Liver (tissue), 9 donors: ENCODE results near the gene DCDC2B. TPM values are rescaled to one million over a fixed set of nuclear protein-coding genes. Genes with fewer than 3 reads are reported as not detected.
A peak's percentile ranks its signal among the peaks of the same experiment; 100 is the strongest.

Source experiments
- DNase-seq: peaks from one replicate; pipeline ENCODE4 v3.0.0-alpha.2; 2017; ENCODE audit warnings: low spot score
- H3K27ac ChIP-seq, 2 donors: one replicate each; pipeline ENCODE4 v1.7.0; 2013; ENCODE audit warnings: inconsistent platforms in 2 of 2, low read length in 2 of 2, control low read depth in 1 of 2, low read depth in 1 of 2, mild to moderate bottlenecking in 1 of 2
- H3K27me3 ChIP-seq, 4 donors: one replicate each; pipeline versions ENCODE4 v1.6.1 to v1.7.0; 2013; ENCODE audit warnings: low read length in 3 of 4, inconsistent platforms in 1 of 4, mild to moderate bottlenecking in 1 of 4, moderate library complexity in 1 of 4; ENCODE audit not compliant: control insufficient read depth in 4 of 4, insufficient read depth in 4 of 4
- H3K36me3 ChIP-seq, 4 donors: one replicate each; pipeline versions ENCODE4 v1.6.1 to v1.7.0; 2013; ENCODE audit warnings: low read length in 3 of 4, mild to moderate bottlenecking in 3 of 4, low read depth in 1 of 4, moderate library complexity in 1 of 4; ENCODE audit not compliant: control insufficient read depth in 4 of 4, insufficient read depth in 3 of 4
- H3K4me1 ChIP-seq, 4 donors: one replicate each; pipeline versions ENCODE4 v1.6.1 to v1.7.0; 2013; ENCODE audit warnings: low read length in 3 of 4, mild to moderate bottlenecking in 3 of 4, moderate library complexity in 1 of 4; ENCODE audit not compliant: control insufficient read depth in 4 of 4, insufficient read depth in 4 of 4
- H3K4me3 ChIP-seq, 3 donors: one replicate each; pipeline versions ENCODE4 v1.6.1 to v1.7.0; 2013; ENCODE audit warnings: low read length in 3 of 3, control low read depth in 1 of 3, low read depth in 1 of 3, mild to moderate bottlenecking in 1 of 3
- H3K9ac ChIP-seq, 2 donors: one replicate each; pipeline ENCODE4 v1.7.0; 2013; ENCODE audit warnings: low read length in 2 of 2, mild to moderate bottlenecking in 2 of 2, moderate library complexity in 2 of 2, control low read depth in 1 of 2, low read depth in 1 of 2
- H3K9me3 ChIP-seq, 4 donors: one replicate each; pipeline versions ENCODE4 v1.6.1 to v1.7.0; 2013; ENCODE audit warnings: low read length in 3 of 4; ENCODE audit not compliant: control insufficient read depth in 4 of 4
- CTCF ChIP-seq: fragments of 150-350 bp; IDR thresholded peaks from 2 replicates; pipeline ENCODE4 v1.5.1; 2017; ENCODE audit warnings: improper control_type of control experiment, low read depth, low read length; ENCODE audit not compliant: missing input control
- EGR1 ChIP-seq, 2 donors: IDR thresholded peaks; 2 replicates each; pipeline ENCODE4 v1.6.1; 2016 to 2018; ENCODE audit warnings: antibody characterized with exemption in 2 of 2, low read depth in 2 of 2
- HNF4A ChIP-seq, 2 donors: conservative IDR thresholded peaks; 2 replicates each; pipeline ENCODE4 v1.6.1; 2016; ENCODE audit warnings: antibody characterized with exemption in 2 of 2, mild to moderate bottlenecking in 2 of 2
- HNF4G ChIP-seq: IDR thresholded peaks from 2 replicates; pipeline ENCODE4 v1.6.1; 2016; ENCODE audit warnings: antibody characterized with exemption
- MAX ChIP-seq: IDR thresholded peaks from 2 replicates; pipeline ENCODE4 v1.6.1; 2016; ENCODE audit warnings: antibody characterized with exemption
- RAD21 ChIP-seq, 2 donors: IDR thresholded peaks; 2 replicates each; pipeline ENCODE4 v1.6.1; 2016; ENCODE audit warnings: antibody characterized with exemption in 2 of 2, mild to moderate bottlenecking in 2 of 2
- SP1 ChIP-seq: IDR thresholded peaks from 2 replicates; pipeline ENCODE4 v1.6.1; 2018; ENCODE audit warnings: antibody characterized with exemption, mild to moderate bottlenecking
- TAF1 ChIP-seq: conservative IDR thresholded peaks from 2 replicates; pipeline ENCODE4 v1.6.1; 2016; ENCODE audit warnings: antibody characterized with exemption, mild to moderate bottlenecking
- YY1 ChIP-seq: IDR thresholded peaks from 2 replicates; pipeline ENCODE4 v1.6.1; 2016; ENCODE audit warnings: antibody characterized with exemption, mild to moderate bottlenecking
- ZBTB33 ChIP-seq: IDR thresholded peaks from 2 replicates; pipeline ENCODE4 v1.6.1; 2016; ENCODE audit warnings: antibody characterized with exemption
- WGBS: extraction: QIAGEN DNeasy Blood & Tissue Kit; methylation state at CpG from one replicate; pipeline ENCODE4 v1.1.7; 2013; 5-methylcytosine and 5-hydroxymethylcytosine counted together
- polyA plus RNA-seq, 2 donors: library from polyadenylated mRNA; stranded (reverse) in 1 of 2; unstranded in 1 of 2; fragments of 200-250 nt in 1 of 2; fragments of >200 nt in 1 of 2; fragmentation: Nextera tagmentation in 1 of 2; extraction: Ambion mirVana in 1 of 2; gene quantifications; one replicate each; pipeline versions ENCODE4 v1.2.1 to v1.2.3, GENCODE V29; 2013 to 2015
- total RNA-seq, 2 donors: library from RNA; depleted of rRNA; stranded (reverse); fragments of >200 nt; gene quantifications; one replicate each; pipeline ENCODE4 v1.2.3, GENCODE V29; 2014
- donor health status: healthy.
- donor health status: healthy.
- donor health status: healthy.
- donor health status: healthy.
- donor health status: healthy.

DCDC2B gene
- total and polyA plus RNA-seq, 4 donors = 0.08 TPM; not detected in 3

GRCh38 chr1:32239790-32240139 lies 30.9 kb downstream of the DCDC2B start (continued):
- no peak for TF ChIP-seq SP1
- no peak for TF ChIP-seq ZBTB33

- peak overlapping the region; percentile 38 to 61 (median 59) for H3K4me3 ChIP-seq
- H3K36me3 ChIP-seq = no peaks in the 10 kb centered on the region
- TF ChIP-seq HNF4A (conservative IDR thresholded peaks at IDR 0.05) (no peak), SP1 (peak; percentile 31), CTCF (peak; percentile 17), MAX (no peak), EGR1 (IDR thresholded peaks at IDR 0.05; ENCODE audit: low read depth in 2 of 2) (no peak), TAF1 (no peak), YY1 (peak; percentile 40), HNF4G (no peak), RAD21 (IDR thresholded peaks at IDR 0.05) (peak; percentile 42 to 54)
- peak; percentile 64 for DNase-seq
- peaks cover 4 to 15% (median 11%) of the 10 kb centered on the region in 4 donors for H3K4me1 ChIP-seq
- H3K27ac ChIP-seq = peak overlapping the region; percentile 40 to 67
- WGBS = 5% methylated on average over 62 of the region's 62 CpGs
- H3K27me3 ChIP-seq = no peaks in the 10 kb centered on the region
- peak overlapping the region; percentile 3 to 21 for H3K9ac ChIP-seq
- H3K9me3 ChIP-seq = no peaks in the 10 kb centered on the region
Measured at GRCh38 chr1:32240140-32240951, 31.5 kb downstream of the DCDC2B start.

DNA sequence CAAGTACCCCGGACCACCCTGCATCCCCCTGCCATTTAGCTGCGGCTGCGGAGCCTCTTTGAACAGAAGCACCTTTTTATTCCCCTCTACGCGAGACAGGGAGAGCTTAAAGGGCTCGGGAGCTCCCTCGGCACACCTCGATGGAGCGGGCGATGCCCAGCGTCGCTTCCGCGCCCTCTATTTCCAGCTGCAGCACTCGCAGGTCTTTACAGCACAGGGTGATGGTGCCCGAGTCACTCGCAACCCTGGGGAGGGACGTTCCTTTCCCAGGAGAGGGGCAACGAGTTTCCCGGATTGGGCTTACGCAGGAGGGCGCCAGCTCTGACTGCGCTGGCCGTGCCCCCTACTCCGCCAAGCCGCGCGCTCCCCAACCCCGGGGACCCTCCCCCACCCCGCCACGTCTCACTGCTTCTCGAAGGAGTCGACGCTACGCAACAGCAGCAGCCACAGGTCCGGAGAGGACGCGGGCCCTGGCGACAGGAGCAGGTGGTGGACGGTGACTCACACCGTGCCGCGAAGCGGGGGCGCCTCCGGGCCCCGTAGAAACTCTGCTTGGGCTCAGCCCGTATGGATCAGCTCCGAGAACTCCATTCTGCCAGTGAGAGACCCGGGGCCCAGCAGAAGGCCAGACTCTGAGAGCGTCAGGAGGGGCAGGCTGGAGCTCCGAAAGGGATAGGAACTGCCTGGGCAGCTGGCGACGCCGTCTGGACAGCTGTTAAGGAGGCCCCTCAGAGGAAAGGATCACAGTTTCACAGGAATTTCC lies 32.3 kb downstream of the DCDC2B start:
- H3K9me3 ChIP-seq = no peaks in the 10 kb centered on the region
- H3K9ac ChIP-seq = peak overlapping the region in 1 of 2 donors; percentile 21
- peaks cover 4 to 15% (median 11%) of the 10 kb centered on the region in 4 donors for H3K4me1 ChIP-seq
- WGBS = 9% methylated on average over 55 of the region's 55 CpGs
- TF ChIP-seq HNF4G = no peak
- peak in 1 of 2 donors; percentile 9 for TF ChIP-seq RAD21 (IDR thresholded peaks at IDR 0.05)
- TF ChIP-seq SP1 = no peak
- peak overlapping the region in 2 of 3 donors; percentile 59 to 61 for H3K4me3 ChIP-seq
- no peak for DNase-seq
- H3K27me3 ChIP-seq = no peaks in the 10 kb centered on the region
- peak overlapping the region; percentile 40 to 67 for H3K27ac ChIP-seq
- H3K36me3 ChIP-seq = no peaks in the 10 kb centered on the region
